ENCODE measurements around the gene STOM. TPM values are rescaled to one million over a fixed set of nuclear protein-coding genes. Genes with fewer than 3 reads are reported as not detected.

STOM gene
- total and polyA plus RNA-seq, 12 donors, result 104 to 389 (median 181) TPM

- peak overlapping the region; percentile 50 to 86 (median 78) for H3K4me3 ChIP-seq
- intact Hi-C loops (cut with DNase I), result loop anchor here in 1 of 10 donors (5.0 kb wide), 1 partner anchor 84 kb away; no protein-coding TSS in a partner anchor
- WGBS, 2 donors, result 66 to 73% methylated on average over 5 of the region's 5 CpGs
These were observed 3.3 kb downstream of the STOM start for GRCh38 chr9:121366611-121367192.

DNA sequence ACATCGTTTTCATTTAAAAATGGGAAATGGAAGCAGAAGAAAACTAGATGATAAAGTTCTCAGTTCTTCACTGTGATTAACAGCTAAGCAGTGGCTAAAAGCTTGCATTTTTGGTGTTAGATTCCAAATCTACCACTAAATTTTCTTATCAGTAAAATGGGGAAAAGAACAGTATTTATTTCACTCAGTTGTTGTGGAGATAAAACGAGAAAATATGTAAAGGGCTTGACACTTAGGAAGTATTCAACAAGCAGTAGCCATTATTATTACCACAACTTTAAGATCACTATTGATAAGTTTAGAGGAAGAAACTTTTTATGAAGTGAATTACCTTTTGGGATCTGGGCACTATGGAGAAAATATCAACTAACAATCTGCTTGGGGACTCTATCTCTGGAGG is 4.5 kb downstream of the STOM start:
- intact Hi-C loops (cut with DNase I), result loop anchor here in 1 of 10 donors (5.0 kb wide), 1 partner anchor 83 kb away; no protein-coding TSS in a partner anchor
- Histone ChIP-seq H3K27me3 (no peaks in the 10 kb centered on the region), H3K4me3 (peak overlapping the region in 8 of 10 donors; percentile 1 to 86 (median 78)), H3K9me3 (no peaks in the 10 kb centered on the region), H3K4me1 (peaks cover 10 to 88% (median 84%) of the 10 kb centered on the region in 9 donors), H3K36me3 (peaks cover 0 to 33% (median 0%) of the 10 kb centered on the region in 9 donors), H3K27ac (peak overlapping the region; percentile 8 to 99 (median 96))
- TF ChIP-seq, protein P1, sequence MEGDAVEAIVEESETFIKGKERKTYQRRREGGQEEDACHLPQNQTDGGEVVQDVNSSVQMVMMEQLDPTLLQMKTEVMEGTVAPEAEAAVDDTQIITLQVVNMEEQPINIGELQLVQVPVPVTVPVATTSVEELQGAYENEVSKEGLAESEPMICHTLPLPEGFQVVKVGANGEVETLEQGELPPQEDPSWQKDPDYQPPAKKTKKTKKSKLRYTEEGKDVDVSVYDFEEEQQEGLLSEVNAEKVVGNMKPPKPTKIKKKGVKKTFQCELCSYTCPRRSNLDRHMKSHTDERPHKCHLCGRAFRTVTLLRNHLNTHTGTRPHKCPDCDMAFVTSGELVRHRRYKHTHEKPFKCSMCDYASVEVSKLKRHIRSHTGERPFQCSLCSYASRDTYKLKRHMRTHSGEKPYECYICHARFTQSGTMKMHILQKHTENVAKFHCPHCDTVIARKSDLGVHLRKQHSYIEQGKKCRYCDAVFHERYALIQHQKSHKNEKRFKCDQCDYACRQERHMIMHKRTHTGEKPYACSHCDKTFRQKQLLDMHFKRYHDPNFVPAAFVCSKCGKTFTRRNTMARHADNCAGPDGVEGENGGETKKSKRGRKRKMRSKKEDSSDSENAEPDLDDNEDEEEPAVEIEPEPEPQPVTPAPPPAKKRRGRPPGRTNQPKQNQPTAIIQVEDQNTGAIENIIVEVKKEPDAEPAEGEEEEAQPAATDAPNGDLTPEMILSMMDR (IDR thresholded peaks at IDR 0.05), result no peak
- 33 to 42% methylated on average over 2 of the region's 2 CpGs for WGBS, 2 donors
- no peak for ATAC-seq
- no peak for DNase-seq

More at GRCh38 chr9:121366611-121367192, 3.3 kb downstream of the STOM start:
- DNase-seq (no peak), ATAC-seq (no peak)
- H3K27ac ChIP-seq, result peak overlapping the region in 9 of 10 donors; percentile 88 to 99 (median 97)
- no peaks in the 10 kb centered on the region for H3K27me3 ChIP-seq
- H3K9me3 ChIP-seq, result no peaks in the 10 kb centered on the region
- TF ChIP-seq, protein P1 (IDR thresholded peaks at IDR 0.05), result no peak
- peaks cover 0 to 33% (median 0%) of the 10 kb centered on the region in 9 donors for H3K36me3 ChIP-seq
- peaks cover 13 to 88% (median 81%) of the 10 kb centered on the region in 9 donors for H3K4me1 ChIP-seq

GRCh38 chr9:121364886-121365285 is 5.2 kb downstream of the STOM start:
- peaks cover 10 to 91% (median 88%) of the 10 kb centered on the region in 9 donors for H3K4me1 ChIP-seq

DNA sequence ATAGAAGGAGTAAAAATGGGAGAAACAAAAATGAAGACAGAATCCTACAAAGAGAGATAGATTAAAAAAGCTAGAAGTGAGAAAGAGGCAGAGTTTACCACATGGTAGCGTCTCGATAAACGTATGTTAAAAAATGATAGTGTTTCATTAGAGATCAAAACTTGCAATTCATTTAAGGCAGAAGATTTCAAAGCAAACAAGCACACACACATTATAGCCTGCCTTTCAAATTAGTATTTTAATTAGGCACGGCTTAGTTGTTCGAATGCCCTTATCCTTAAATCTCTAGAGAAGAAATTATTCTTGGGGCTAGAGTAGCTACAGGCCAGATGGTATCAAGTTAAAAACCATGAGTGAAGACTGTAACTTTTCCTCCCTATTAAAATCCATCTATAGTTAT is 6.0 kb downstream of the STOM start:
- no peak for DNase-seq
- H3K36me3 ChIP-seq, result peaks cover 0 to 33% (median 0%) of the 10 kb centered on the region in 9 donors
- no peaks in the 10 kb centered on the region for H3K9me3 ChIP-seq
- peaks cover 10 to 99% (median 95%) of the 10 kb centered on the region in 9 donors for H3K4me1 ChIP-seq
- no peak for ATAC-seq
- H3K27me3 ChIP-seq, result no peaks in the 10 kb centered on the region
- 38 to 47% methylated on average over 5 of the region's 5 CpGs for WGBS, 2 donors
- intact Hi-C loops (cut with DNase I), result no loop called here
- H3K27ac ChIP-seq, result peak overlapping the region; percentile 66 to 99 (median 96)
- TF ChIP-seq, protein P1 (IDR thresholded peaks at IDR 0.05), result no peak
- H3K4me3 ChIP-seq, result peak overlapping the region in 9 of 10 donors; percentile 1 to 86 (median 16)

More at GRCh38 chr9:121364886-121365285, 5.2 kb downstream of the STOM start:
- no peak for ATAC-seq
- Histone ChIP-seq H3K4me3 (peak overlapping the region in 7 of 10 donors; percentile 1 to 86 (median 74)), H3K27me3 (no peaks in the 10 kb centered on the region), H3K9me3 (no peaks in the 10 kb centered on the region), H3K36me3 (peaks cover 0 to 33% (median 0%) of the 10 kb centered on the region in 9 donors), H3K27ac (peak overlapping the region; percentile 66 to 99 (median 96))
- intact Hi-C loops (cut with DNase I), result loop anchor here in 1 of 10 donors (5.0 kb wide), 1 partner anchor 83 kb away; no protein-coding TSS in a partner anchor
- TF ChIP-seq, protein P1 (IDR thresholded peaks at IDR 0.05), result no peak
- DNase-seq, result no peak
